ENCODE results near the gene CASTOR1.

The CASTOR1 gene

GRCh38 chr22:30245181-30245984, 43.9 kb downstream of the CASTOR1 start:
- DNase-seq (ENCODE audit: low read depth): no peak

GRCh38 chr22:30244641-30245040, 44.7 kb downstream of the CASTOR1 start:
- no peak for DNase-seq (ENCODE audit: low read depth)

GRCh38 chr22:30244066-30244465, 45.2 kb downstream of the CASTOR1 start:
- DNase-seq (ENCODE audit: low read depth): no peak

- DNase-seq (ENCODE audit: low read depth): no peak
These were observed 45.6 kb downstream of the CASTOR1 start for GRCh38 chr22:30243661-30244060.

GRCh38 chr22:30241576-30242371, 47.5 kb downstream of the CASTOR1 start:
- DNase-seq (ENCODE audit: low read depth): no peak

GRCh38 chr22:30240541-30241417, 48.5 kb downstream of the CASTOR1 start:
- DNase-seq (ENCODE audit: low read depth): no peak

- DNase-seq (ENCODE audit: low read depth): no peak
These were observed 49.6 kb downstream of the CASTOR1 start for GRCh38 chr22:30239488-30240405.

- no peak for DNase-seq (ENCODE audit: low read depth)
These were observed 50.4 kb downstream of the CASTOR1 start for GRCh38 chr22:30238661-30239487.

GRCh38 chr22:30238136-30238535, 51.2 kb downstream of the CASTOR1 start:
- DNase-seq (ENCODE audit: low read depth): no peak

- DNase-seq (ENCODE audit: low read depth): no peak
These were observed 52.4 kb downstream of the CASTOR1 start for GRCh38 chr22:30236875-30237274.

GRCh38 chr22:30235687-30236170, 53.6 kb downstream of the CASTOR1 start:
- no peak for DNase-seq (ENCODE audit: low read depth)
